GM19452 (cell line): Measurements from ENCODE around the gene OR6M1.

ENCODE experiments used
- ATAC-seq: cut with Tn5 transposase; IDR thresholded peaks from one replicate; pipeline ENCODE4 v1.9.1; 2021; ENCODE audit not compliant: unreplicated experiment

OR6M1 gene

GRCh38 chr11:123775715-123776549, 30.2 kb downstream of the OR6M1 start:
- no peak for ATAC-seq

- no peak for ATAC-seq
These were observed 30.9 kb downstream of the OR6M1 start for GRCh38 chr11:123775289-123775688.

GRCh38 chr11:123773959-123774358, 32.2 kb downstream of the OR6M1 start:
- ATAC-seq = no peak

GRCh38 chr11:123773026-123773425, 33.1 kb downstream of the OR6M1 start:
- no peak for ATAC-seq

GRCh38 chr11:123771664-123772063, 34.5 kb downstream of the OR6M1 start:
- no peak for ATAC-seq

GRCh38 chr11:123770712-123771111, 35.4 kb downstream of the OR6M1 start:
- no peak for ATAC-seq

GRCh38 chr11:123765601-123766000, 40.5 kb downstream of the OR6M1 start:
- no peak for ATAC-seq

GRCh38 chr11:123762422-123762821, 43.7 kb downstream of the OR6M1 start:
- ATAC-seq = no peak

- ATAC-seq = peak; percentile 82
These were observed 45.3 kb downstream of the OR6M1 start for GRCh38 chr11:123760894-123761293.

GRCh38 chr11:123757976-123758375, 48.2 kb downstream of the OR6M1 start:
- no peak for ATAC-seq

- no peak for ATAC-seq
These were observed 50.3 kb downstream of the OR6M1 start for GRCh38 chr11:123755813-123756212.
